DMS53 (cell line): ENCODE data around the gene DOC2B.
A peak's percentile ranks its signal among the peaks of the same experiment; 100 is the strongest.
"Not testable (repeated sequence)": the region's sequence is repeated elsewhere in the genome, so short reads cannot be mapped to it uniquely, and the experiment has no call there.

ENCODE experiments used
- DNase-seq: peaks from one replicate; lab custom pipeline; 2025; lab: John Stamatoyannopoulos, UW

The DOC2B gene

DNA sequence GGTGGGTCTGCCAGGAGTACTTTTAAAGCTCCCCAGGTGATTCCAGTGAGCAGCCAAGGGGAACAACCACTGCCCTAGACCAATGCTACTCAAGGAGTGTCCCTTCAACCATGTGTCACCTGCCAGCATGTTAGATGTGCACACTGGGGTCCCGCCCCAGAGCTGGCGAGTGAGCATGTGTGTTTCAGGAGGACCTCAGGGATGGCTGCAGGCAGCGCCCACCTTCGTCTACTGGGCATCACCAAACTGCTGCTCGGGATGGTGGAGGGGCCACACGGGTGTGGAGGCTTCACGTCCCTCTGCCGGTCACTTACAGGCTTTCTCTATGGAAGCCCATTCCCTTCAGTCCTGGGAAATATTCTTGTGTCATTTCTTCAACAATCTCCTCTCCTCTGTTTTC, 29.0 kb upstream of the DOC2B start:
- no peak for DNase-seq

DNA sequence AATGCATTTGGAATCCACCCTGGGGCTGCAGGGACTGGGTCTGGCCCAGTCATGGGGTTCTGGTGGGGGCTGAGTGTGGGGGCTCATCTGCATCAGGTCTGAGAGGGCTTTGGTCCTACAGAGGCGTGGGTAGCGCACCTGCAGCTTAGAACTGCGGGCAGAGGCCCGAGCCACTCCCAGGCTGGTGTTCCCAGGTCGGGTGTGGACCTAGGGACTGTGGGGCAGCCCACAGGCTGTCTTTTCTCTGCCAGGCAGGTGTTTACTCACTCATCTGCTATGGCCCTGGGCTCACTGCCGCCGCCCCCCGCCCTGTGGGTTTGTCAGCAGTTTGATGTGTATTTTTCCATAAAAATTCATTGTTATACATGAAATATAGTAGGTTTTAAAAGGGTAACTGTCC, 27.0 kb upstream of the DOC2B start:
- DNase-seq: no peak

DNA sequence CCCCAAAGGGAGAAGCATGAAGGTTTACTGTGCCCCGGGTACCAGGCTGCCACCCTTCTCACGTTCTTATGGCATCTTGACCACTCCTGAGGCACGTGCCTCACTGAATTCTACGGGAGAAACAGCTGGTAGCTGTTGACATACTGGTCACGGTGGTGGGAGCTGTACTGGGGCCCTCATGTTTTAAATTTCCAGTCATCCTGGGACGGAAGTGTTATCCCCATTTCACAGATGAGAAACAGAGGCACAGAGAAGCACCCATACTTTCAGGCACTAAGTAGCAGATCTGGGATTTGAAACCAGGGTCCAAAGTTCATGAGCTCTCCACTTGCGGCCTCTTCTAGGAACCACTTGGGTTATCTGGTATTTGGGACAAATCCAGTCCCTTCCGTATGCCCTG, 26.3 kb upstream of the DOC2B start:
- DNase-seq: peak; percentile 38

DNA sequence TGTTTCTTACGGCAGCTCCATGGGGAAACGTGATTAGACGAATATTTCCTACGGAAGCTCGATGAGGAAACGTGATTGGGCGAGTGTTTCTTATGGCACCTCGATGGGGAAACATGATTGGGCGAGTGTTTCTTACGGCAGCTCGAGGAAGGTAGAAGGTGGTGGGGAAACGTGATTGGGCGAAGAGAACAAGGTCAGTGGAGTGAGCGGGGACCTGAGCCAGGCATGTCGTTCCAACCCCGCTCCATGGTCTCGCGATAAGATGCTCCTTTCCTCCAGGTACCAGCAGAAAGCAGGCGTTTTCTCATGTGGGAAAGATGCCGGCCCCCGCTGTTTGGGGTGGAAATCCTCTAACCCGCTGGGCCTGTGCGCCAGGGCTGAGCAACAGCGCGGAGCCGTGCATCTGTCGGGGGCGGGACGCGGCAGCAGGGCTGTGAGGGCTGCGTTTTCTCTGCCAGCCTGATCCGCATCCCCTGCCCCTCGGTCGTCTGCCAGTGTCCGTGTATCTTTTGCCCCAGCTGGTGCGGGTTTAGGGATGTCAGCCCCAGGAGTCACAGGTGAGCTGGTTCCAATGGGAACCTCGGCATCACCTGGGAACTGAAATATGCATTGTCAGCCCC, 25.6 kb upstream of the DOC2B start:
- peak; percentile 43 for DNase-seq

DNA sequence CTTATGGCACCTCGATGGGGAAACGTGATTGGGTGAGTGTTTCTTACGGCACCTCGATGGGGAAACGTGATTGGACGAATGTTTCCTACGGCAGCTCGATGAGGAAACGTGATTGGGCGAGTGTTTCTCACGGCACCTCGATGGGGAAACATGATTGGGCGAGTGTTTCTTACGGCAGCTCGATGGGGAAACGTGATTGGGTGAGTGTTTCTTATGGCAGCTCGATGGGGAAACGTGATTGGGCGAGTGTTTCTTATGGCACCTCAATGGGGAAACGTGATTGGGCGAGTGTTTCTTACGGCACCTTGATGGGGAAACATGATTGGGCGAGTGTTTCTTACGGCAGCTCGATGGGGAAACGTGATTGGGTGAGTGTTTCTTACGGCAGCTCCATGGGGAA, 25.0 kb upstream of the DOC2B start:
- DNase-seq: peak; percentile 91

DNA sequence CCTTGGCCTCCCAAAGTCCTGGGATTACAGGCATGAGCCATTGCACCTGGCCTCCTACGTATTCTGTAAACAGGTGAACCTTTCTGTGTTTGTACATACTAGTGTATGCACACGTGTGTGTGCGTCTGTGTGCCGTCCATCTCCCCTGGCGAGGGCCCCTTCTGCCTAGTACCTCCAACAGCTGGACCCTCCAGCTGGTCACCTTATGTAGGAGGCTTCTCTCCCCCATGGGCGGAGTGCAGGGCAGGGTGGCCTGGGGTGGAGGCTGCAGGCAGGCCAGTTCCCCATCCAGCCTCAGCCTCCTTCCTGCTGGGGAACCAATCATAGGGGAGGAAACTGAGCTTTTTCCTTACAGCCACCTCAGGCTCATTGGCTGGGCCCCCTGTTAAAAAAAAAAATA, 24.4 kb upstream of the DOC2B start:
- peak; percentile 87 for DNase-seq

DNA sequence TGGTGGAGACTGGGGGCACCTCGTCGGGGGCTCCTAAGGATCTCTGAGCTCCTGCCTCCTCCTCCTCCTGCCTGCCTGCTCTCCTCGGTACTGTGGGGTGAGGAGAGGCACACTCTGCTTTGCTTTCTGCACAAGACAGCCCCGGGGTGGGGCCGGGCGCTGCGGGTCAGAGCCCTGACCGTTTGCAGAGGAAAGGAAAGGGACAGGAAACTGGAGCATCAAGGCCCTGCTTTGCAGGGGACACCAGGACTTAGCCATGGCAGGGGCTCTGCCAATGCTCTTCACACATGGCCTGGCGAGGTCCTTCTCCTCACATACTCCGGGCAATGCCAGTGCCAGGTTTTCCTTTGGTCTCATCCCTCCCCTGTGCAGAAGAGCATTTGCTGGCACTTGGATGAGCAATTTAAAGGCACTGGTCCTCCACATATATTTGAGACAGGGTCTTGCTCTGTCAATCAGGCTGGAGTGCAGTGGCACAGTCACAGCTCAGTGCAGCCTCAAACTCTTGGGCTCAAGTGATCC, 23.8 kb upstream of the DOC2B start:
- peak; percentile 17 for DNase-seq

DNA sequence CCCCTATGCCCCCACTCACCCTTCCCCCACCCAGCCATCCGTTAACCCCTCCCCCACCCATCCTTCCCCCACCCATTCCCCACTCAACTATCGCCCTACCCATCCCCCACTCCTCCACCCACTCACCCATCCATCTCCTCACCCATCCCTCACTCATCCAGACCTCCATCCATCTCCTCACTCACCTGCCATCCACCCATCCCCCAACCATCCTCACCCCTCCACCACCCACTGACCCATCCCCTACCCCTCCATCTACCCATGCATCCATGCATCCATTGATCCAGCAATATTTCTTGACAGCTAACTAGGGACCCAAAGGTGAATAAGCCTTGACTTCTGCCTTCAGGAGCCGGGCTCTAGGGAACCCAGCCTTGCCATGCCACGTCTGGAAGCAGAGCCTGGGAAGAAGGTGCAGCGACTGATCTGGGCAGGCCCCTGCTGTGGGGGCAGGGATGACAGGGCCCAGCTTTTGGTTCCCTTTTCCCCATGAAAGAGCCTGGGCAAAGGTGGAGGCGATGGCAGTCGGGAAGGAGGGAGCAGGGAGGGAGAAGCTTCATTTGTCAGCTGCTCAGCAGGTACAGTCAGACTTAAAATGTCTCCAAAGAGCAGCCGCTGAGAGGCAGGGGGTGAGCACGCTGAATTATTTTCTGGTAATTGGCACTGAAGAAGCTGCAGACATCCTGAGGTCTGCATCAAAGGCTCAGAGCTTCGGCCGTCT, 23.1 kb upstream of the DOC2B start:
- no peak for DNase-seq

DNA sequence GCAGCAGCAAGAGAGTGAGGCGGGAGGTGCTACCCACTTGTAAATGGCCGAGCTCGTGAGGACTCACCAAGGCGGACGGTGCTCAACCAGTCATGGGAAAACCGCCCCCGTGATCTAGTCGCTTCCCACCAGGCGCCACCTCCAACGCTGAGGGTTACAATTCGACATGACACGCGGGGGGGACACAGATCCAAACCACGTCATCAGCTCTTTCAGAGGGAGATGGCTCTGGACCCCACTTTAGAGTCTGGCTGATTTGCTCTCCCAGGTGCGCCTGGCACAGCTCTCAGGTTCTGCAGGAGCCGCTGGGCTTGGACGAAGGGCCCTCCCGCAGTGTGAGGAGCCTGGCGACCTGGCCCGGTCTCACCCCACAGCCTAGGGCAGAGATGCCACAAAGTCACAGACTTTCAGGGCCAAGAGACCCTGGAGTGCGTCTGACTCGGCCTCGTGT, 21.1 kb upstream of the DOC2B start:
- DNase-seq: no peak

DNA sequence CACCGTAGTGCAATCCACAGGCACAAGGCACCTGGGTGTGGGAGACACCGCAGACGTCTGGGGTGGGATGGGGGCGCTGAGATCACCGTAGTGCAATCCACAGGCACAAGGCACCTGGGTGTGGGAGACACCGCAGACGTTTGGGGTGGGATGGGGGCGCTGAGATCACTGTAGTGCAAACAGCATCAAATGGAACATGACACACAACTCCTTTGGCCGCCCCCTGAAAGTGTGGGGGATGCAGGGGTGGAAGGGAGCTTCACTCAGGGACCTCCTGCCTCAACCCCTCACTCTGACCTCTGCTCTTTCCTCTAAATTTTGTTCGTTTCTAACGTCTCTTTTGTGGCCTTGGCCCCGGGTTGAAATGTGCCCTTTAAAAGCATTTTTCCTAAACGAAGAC, 20.3 kb upstream of the DOC2B start:
- not testable (repeated sequence) for DNase-seq

DNA sequence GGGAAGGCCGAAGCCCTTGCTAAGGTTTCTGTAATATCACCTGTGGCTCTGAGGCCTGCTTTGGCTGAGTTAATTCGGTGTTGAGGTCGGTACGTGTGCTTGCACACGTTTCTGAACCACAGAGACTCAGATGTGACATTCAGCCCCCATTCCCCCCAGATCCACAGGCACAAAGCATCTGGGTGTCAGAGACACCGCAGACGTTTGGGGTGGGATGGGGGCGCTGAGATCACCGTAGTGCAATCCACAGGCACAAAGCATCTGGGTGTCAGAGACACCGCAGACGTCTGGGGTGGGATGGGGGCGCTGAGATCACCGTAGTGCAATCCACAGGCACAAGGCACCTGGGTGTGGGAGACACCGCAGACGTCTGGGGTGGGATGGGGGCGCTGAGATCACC, 19.8 kb upstream of the DOC2B start:
- not testable (repeated sequence) for DNase-seq

DNA sequence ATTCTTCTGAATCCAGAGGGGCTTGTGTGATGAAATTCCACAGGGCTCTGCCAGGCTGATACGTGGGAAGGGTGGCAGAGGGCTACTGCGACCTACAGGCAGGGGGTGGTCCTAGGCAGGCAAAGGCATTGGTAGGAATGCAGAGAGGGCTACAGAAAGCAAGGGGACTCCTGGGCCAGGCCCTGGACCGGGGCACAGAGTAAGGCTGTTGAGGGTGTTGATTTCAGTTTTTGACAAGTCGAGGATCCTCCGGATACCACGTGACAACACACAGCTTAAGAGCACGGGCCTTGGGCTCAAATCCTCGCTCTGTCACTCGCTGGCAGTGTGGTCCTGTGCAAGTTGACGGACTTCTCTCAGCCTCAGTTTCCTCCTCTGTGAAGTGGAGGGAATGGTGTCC, 19.1 kb upstream of the DOC2B start:
- no peak for DNase-seq

DNA sequence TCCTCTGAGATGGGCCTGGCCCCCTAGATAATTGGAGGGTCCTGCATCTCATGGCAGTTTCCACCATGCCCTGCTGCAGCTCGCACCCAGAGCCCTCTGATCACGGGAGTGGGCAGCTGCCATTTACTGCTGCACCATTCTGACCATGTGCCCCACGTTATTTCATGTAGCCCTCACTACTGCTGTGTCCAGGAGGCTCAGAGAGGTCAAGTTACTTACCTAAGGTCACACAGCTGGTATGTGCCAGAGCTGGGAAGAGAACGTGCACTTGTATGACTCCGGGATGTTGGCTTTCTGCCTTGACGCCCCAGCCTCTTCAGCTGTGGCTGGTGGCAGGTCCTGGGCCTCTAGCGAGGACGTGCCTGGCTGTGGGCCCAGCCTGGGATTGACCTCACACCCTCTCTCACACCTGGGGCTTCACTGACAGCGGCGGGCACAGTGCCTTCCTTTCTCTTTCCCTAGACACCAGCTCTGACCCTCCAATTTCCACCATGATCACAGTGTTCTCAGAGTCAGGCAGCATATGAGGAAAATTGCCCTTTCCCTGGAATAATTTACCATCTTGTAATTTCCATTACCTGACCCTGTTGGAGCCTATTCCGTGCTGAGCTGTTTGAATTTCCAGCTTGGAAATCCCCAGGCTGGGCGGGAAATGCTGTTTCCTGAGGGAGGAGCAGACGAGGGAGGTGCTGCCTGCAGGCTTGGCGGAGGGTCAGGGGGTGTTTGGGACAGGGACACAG, 18.5 kb upstream of the DOC2B start:
- peak; percentile 33 for DNase-seq

DNA sequence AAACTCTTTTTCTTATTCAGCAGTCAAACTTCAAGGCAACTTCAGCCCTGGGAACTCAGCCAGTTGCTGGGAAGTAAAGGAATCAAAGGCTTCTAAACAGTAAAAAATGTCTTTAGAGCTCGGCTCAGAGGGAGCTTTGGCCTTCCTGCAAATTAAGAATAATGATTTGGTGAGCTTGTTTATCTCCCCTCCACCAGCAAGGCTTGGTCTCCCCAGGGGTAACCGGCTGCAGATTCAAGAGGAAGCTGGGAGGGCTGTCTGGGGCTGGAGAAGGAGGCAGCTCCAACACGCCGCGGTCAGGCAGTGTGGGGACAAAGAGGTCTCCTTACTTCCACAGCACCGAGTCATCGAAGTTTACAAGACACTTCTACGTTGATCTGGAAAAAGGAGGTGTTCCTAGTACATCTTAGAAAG, 17.7 kb upstream of the DOC2B start:
- no peak for DNase-seq

DNA sequence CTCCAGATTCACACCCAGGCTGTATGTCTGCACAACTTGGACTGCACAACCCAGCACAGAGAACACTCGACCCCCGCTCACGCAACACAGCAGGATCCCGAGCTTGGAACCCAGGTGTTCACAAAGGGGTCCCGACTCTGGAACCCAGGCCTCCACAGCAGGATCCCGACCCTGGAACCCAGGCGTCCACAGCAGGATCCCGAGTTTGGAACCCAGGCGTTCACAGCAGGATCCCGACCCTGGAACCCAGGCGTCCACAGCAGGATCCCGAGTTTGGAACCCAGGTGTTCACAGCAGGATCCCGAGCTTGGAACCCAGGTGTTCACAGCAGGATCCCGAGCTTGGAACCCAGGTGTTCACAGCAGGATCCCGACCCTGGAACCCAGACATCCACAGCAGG, 16.8 kb upstream of the DOC2B start:
- not testable (repeated sequence) for DNase-seq

DNA sequence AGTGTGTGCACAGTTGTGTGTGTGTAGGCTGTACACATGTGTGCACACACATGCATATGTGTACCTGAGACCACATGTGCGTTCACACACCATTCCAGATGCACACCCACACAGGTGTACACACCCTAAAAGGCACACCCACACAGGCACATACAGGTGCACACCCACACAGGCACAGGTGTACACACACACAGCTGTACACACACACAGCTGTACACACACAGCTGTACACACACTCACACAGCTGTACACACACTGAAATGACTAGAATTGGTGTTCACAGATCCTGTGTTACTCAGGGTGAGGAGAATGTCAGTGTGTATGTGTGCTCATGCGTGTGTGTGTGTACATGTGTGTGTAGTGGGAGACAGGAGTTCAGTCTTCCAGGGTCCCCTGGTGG, 15.9 kb upstream of the DOC2B start:
- DNase-seq: no peak

DNA sequence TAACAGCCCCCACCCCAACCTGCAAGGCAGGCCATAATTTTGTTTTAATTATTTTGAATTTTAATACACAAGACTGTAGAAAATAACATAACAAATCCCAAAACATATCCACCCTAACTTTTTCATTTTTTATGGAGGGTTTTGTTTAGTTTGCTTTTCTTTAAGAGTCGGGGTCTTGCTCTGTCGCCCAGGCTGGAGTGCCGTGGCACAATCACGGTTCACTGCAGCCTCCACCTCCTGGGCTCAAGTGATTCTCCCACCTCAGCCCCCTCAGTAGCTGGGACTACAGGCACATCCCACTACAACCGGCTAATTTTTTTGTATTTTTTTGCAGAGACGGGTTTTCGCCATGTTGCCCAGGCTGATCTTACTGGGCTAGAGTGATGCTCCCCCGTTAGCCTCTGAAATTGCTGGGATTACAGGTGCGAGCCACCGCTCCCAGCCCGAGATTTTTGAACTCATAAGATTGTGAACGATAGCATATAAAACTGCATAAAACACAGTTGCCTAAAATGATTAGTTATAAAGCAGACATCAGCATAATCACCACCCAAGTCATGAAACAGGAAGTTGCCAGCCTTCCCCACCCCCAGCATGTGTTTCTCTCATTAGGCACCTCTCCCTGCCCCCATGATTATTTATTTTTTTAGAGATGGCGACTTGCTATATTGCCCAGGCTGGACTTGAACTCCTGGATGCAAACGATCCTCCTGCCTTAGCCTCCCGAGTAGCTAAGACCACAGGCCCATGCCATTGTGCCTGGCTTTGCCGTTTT, 13.6 kb upstream of the DOC2B start:
- DNase-seq: no peak

DNA sequence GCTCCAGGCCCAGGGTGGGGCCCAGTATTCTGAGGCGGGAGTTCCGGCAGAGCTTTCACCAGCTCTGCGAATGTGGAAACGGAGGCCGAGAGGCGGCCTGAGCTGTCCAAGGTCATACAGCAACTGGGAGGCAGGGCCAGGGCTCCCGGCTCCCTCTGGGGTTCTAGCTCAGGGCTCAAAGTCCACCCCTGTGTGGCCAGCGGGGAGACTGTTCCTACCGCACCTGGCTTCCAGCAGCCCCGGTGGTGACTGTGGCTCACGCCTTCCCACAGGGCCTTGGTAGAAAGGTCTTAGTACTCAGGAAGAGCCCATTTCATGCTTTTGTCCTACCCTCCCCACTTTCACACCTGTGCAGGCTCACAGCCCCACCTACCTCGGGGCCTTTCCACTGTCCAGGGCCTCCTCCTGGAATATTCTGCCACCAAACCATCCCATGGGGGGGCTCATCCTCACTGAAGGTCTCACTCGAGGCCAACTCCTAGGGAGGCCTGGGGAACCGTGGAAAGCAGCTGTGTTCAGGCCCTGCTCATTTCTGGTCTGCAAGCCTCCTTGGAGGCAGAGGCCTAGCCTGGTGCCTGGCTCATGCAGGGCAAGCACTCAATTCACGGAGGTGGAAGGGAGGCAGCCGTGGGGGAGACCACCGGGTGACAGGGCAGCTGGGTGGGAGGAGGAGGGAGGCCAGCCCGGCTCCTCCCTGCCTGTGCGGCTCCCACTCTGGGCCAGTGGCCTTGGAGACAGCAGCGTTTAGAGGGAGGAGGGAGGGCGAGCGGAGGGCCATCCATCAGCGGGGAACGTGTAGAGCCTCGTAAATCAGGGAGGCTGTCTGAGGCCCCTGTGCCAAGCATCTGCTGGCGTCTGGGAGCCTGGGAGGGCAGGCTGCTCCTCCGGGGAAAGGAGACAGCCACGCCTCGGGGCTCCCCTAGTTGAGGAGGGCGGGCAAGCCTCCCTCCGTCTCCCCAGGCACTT, 12.7 kb upstream of the DOC2B start:
- DNase-seq: no peak

DNA sequence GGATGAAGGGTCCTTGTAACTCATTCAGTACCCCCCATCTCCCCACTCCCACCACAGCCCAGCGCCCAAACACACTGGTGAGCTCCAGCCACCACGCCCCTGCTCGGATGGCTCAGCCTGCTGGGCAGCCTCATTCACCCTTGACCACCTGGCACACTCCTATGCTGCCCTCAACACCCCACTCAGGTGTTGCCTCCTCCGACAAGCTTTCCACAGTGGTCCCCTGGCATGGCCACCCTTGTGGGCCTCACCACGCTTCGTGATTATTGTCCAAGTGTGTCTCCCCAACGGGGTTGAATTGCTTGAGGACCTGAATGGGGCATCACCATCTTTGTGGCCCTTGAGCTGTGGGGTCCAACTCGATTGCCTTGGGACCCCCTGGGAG, 12.0 kb upstream of the DOC2B start:
- no peak for DNase-seq

DNA sequence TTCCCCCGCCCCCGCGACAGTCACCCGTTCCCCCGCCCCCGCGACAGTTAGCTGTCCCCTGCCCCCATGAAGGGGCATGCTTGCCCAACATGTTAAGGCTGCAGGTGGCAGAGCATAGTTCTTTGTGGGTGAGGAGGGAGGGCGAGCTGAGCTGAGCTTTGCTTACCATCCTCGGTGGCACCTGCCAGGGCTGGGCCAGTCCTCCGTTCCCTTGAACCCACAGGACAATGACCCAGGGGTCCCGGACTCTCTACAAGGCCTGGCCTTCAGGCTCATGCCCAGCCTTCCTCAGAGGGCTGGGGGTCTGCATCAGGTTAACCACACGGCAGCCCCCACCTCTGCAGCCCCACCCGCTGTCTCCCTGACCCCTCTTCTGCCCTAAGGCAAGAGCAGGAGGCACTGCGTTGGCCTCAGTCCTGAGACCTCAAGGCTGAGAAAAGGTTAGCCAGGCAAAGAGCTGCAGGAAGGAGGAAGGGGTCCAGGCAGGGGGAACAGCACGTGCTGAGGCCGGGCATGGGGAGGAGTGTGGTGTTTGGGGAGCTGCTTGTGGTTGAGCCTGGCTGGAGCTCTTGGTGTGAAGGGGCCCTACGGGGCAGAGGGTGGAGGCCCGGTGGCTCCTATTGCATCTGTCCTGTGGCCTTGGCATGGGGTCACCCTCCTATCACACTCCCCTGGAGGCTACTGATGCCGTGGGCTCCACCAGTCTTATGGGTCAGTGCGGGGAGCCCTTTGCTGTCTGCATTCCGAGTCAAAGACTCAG, 11.4 kb upstream of the DOC2B start:
- no peak for DNase-seq
